DOHH2 (cell line): Measurements from ENCODE around the gene HK2.

Experiments
- CTCF ChIP-seq: fragments of 200-600 bp; sonication (generic); IDR thresholded peaks from one replicate; pipeline ENCODE4 v1.5.1; 2014; ENCODE audit warnings: antibody characterized with exemption, mild to moderate bottlenecking, low read depth, low read length; ENCODE audit not compliant: poor library complexity, severe bottlenecking
- EZH2phosphoT487 ChIP-seq: fragments of 200-600 bp; sonication (generic); IDR thresholded peaks from 2 replicates; pipeline ENCODE4 v1.6.1; 2017; ENCODE audit warnings: borderline replicate concordance, mild to moderate bottlenecking, antibody characterized with exemption, low read length, moderate library complexity, mixed read lengths

- no peak for TF ChIP-seq CTCF
- TF ChIP-seq EZH2phosphoT487 = no peak
Observed at GRCh38 chr2:74883011-74883410, 49.1 kb downstream of the HK2 start.
